ENCODE measurements around the gene NPM1.
"Not testable (repeated sequence)": the region's sequence is repeated elsewhere in the genome, so short reads cannot be mapped to it uniquely, and the experiment has no call there.

NPM1 gene, protein sequence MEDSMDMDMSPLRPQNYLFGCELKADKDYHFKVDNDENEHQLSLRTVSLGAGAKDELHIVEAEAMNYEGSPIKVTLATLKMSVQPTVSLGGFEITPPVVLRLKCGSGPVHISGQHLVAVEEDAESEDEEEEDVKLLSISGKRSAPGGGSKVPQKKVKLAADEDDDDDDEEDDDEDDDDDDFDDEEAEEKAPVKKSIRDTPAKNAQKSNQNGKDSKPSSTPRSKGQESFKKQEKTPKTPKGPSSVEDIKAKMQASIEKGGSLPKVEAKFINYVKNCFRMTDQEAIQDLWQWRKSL

DNA sequence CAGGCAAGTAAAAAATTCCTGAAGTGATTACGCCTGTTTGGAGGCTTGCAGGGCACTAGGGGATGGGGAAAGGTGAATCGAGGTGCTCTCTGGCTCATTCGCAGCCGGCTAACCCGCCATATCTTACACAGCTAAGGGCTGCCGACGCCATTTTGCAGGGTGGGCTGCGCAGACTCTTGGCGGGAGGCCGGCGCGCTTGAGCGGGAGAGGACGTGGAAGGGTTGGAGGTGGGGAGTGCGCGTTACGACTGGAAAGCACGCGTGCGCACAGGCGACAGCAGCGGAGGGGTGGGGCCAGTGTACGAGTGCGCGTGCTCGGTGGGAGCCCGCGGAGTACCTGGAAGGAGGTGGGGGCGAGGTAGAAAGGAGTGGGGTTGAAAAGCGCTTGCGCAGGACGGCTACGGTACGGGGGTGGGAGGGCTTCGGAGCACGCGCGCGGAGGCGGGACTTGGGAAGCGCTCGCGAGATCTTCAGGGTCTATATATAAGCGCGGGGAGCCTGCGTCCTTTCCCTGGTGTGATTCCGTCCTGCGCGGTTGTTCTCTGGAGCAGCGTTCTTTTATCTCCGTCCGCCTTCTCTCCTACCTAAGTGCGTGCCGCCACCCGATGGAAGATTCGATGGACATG lies at the start of gene NPM1:
TSS of gene NPM1 (plus strand) at position 505 of the 625 bp plus-strand sequence. CDS start at position 605, 100 bp downstream.
- FAIRE-seq = no peak

DNA sequence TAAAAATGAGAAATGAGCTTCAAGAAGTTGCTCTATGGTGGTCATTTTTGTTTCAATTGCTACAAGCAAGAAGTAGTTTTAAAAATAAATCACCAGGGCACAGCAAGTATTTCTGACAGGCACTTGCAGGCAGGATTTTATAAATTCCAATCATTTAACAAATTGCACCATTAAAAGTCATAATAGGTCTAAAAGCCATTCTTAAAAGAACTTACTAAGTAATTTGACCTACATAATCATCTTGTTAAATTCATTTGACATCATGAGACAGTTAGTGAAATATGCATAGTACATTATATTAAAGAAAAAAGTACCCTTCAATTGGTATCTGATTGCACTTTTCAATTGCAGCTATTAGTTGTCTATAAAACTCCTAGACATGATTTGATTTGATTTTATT lies 47.6 kb upstream of the NPM1 start:
- FAIRE-seq = no peak

DNA sequence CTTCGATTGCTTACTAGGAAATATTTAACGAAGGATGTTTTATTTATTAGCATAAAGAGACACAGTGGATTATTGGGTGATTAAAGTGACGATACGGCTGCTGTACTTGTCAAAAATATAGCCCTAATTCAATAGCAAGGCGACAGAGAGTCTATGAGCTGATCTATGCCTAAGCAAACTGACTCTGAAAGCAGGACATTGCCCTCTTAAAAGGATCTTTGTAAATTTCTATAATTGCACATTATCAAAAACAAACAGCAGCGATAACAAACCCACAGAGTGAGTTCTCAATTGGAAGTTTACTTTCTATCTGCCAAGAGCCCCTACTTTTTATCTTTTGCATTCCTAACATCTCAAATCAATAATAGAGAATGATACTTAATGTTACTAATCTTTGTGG lies 47.2 kb upstream of the NPM1 start:
- FAIRE-seq = no peak

DNA sequence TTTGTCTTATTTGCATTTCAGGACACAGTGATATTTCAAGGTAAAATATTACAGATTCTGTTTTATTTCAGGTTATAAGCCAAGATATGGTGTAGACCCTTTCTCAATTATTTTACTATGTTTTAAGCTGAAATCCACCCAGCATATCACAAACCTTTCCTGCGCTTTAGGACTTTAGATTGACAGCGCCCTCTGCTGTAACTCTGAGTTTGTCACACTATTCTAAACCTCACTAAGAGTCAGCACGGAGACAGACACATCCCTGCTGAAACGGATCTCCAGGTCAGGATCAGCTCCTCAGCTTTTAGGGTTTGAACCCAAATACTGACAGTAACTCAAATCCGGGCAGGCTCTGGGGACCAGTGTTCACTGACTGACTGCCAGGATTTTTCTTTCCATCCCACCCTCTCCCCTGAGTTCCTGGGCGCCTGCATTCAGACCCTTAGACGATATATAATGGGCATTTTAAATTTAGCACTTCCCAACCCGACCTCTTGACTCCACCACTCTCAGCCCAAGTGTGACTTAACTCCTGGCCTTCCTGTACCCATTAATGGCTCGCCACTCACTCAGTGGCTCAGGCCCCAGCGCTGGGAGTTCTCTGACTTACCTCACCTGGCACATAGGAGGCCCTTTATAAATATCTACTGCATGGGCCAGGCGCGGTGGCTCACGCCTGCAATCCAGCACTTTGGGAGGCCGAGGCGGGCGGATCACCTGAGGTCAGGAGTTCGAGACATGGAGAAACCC lies 45.1 kb upstream of the NPM1 start:
- FAIRE-seq = no peak

DNA sequence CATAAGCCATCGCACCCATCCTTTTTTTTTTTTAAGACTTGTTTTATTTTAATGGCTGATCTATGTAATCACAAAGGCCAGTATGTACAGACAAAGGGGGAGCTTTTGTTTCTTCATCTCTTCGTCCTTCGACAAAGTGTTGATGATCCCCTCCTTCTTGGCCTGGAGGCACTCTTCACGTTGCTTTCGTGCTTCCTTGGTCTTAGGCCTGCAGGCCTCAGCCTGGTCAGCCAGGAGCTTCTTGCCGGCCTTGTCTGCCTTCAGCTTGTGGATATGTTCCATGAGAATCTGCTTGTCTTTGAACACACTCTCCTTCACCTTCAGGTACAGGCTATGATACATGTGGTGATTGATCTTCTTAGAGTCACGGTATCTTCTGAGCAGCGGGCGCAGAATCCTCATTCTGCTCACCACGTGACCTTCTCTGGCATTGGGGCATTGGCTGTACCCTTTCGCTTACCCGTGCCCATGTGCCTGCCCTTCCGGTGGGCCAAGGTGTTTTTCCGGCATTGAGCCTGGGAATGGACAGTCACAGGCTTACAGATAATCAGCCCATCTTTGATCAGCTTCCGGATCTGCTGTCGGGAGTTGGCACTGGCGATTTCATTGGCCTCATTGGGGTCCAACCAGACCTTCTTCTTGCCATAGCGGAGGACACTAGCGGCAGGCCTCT lies 42.6 kb upstream of the NPM1 start:
- FAIRE-seq = no peak

DNA sequence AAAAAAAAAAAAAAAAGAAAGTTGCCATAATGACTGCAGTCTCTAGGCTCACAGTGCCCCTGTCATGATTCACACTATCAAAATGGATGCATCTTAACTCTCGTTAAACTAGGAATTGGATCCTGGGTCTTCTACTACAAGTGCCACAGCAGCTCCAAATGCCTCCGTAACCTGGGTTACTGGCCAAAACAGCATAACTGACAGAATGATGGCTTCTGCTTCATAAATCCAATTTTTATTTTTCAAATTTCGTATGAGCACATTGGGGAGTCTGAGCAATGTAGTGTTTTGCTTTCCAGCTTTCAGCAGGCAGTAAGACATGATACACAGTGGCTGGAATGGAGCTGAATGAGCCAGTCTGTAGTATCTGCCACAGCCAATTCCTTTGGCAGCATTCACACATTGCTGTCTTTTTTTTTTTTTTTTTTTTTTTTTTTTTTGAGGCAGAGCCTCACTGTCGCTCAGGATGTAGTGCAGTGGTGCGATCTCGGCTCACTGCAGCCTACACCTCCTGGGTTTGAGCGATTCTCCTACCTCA lies 36.0 kb upstream of the NPM1 start:
- FAIRE-seq = no peak

DNA sequence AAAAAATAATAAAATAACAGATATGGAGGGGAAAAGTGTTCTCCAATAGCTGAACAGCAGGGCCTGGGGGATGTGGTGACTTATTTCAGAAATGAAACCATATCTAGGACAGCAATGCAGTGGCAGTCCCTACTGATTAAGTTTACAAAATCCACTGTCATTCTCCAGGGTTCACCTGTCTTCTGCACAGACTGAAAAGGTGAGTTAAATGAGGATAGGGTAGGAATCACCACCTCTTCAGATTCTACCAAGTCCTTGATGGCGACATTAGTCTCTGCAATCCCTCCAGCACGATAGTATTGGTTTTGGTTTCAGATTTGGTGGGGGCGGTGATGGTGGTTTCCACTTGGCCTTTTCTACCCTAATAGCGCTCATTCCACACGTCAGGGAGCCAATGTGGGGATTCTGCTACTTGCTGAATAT lies 32.3 kb upstream of the NPM1 start:
- no peak for FAIRE-seq

DNA sequence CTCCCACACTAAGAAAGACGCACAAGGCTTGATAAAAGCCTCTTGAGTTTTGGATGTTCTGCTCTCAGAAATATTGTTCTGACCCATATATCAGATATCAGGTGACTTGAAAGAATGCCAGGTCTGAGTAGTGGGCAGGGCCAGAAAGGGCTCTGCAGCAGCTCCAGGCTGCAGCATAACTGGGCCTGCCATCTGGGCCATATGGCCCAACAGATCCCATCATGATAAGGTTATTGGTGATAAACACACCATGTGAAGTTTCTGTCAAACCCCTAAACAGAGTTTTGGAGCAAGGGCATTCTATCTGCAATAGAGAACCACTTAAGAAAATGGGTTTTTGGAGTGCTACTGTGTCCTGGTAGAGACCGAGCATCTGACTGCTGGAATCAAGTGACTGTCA lies 29.8 kb upstream of the NPM1 start:
- FAIRE-seq = no peak

DNA sequence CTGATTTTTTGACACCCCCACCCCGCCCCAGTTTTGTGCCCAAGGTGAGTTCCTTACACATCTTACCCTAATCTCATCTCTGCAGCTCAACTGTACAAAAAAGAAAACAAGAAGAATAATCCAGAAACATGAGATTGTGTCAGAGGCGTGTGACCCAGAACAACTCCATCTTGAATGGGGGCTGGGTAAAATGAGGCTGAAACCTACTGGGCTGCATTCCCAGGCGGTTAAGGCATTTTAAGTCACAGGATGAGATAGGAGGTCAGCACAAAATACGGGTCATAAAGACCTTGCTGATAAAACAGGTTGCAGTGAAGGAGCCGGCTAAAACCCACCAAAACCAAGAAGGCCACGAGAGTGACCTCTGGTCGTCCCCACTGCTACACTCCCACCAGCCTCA lies 26.5 kb upstream of the NPM1 start:
- FAIRE-seq = not testable (repeated sequence)

DNA sequence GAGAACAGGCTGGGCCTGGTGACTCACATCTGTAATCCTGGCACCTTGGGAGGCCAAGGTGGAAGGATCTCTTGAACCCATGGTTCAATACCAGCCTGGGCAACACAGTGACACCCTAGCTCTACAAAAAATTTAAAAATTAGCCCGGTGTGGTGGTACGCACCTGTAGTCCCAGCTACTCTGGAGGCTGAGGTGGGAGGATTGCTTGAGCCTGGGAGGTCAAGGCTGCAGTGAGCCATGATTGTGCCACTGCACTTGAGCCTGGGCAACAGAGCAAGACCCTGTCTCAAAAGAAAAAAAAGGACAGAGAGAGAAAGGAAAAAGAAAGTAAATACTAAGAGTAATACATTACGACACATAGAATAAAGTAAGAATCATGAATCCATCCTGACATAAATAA lies 24.4 kb upstream of the NPM1 start:
- not testable (repeated sequence) for FAIRE-seq

DNA sequence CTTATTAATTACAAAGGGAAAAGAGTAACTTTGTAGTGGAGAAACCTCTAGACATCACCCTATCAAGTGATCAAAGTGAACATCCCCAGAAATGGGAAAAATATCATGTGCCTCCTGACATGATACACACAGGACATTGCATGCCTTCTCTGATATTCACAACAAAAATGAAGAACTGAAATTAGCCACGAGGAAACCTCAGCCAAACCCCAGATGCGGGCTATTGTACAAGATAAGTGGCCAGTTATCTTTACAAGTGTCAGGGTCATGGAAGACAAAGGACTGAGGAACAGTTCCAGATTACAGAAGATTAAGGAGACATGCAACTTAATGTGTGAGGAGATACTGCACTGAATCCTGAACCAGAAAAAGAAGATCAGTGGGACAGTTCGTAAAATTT lies 23.8 kb upstream of the NPM1 start:
- no peak for FAIRE-seq

DNA sequence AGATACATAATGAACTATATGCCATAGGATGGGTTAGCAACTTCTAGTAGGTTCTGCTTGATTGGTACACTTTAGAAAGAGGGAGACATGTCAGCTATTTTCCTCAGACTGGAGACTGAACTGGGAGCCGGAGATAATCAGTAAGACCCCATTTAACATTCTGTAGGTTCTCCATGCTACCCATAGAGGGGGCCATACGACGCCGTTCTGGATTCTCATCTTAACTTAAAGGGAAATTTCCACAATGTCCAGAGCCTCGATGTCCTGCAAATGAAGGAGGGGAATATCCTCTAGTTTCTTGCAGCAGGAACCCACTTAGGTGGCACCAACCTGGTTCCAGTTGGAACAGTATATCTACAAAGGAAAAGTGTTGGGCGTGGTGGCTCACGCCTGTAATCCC lies 22.3 kb upstream of the NPM1 start:
- FAIRE-seq = no peak

DNA sequence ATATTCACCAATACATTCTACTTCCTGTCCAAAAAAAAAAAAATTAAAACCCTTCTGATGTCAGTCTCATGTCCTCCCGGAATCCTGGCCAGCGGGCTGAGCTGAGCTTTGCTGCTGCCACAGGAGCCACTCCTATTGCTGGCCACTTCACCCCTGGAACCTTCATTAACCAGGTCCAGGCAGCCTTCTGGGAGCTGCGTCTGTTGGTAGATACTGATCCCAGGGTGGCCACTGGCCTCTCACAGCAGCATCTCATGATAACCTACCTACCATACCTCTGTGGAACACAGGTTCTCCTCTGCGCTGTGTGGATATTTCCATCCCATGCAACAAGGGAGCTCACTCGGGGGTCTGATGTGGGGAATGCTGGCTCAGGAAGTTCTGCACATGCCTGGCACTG lies 21.0 kb upstream of the NPM1 start:
- no peak for FAIRE-seq

DNA sequence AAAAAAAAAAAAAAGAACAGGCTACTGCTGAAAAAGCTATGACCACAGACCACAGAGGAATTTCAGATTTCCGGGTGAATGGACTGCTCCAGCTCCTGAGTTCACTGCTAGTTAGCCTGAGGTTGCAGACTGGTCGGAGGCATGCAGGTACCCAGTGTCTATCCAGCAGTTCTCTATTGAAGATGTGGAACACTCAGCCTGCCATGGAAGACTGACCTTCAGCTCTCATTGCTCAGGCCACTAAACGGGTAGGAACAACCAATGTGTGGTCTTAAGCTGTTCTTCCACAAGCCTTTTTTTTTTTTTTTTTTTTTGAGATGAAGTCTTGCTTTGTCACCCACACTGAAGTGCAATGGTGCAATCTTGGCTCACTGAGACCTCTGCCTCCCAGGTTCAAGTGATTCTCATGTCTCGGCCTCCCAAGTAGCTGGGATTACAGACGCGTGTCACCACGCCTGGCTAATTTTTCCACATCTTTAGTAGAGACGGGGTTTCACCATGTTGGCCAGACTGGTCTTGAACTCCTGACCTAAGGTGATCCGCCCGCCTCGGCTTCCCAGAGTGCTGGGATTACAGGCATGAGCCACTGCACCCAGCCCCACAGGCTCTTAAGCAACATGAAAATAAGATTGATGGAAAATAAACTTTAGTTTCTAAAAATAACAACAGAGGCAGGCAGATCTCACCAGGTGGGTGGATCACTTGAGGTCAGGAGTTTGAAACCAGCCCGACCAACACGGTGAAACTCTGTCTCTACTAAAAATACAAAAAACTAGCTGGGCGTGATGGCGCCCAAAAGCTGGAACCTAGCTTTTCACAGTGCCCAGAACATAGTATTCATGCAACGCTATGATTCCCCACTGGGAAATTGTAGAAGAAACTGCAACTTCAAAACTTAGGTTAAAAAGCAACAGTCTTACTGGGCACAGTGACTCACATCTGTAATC lies 20.0 kb upstream of the NPM1 start:
- FAIRE-seq = no peak

DNA sequence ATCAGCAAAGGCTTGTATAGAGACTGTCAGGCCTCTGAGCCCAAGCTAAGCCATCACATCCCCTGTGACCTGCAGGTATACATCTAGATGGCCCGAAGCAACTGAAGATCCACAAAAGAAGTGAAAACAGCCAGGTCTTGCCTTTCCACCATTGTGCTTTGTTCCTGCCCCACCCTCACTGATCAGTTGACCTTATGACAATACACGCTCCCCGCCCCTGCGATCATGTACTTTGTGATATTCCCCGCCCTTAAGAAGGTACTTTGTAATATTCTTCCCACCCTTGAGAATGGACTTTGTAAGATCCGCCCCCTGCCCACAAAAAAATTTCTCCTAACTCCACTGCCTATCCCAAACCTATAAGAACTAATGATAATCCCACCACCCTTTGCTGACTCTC lies 18.6 kb upstream of the NPM1 start:
- no peak for FAIRE-seq

DNA sequence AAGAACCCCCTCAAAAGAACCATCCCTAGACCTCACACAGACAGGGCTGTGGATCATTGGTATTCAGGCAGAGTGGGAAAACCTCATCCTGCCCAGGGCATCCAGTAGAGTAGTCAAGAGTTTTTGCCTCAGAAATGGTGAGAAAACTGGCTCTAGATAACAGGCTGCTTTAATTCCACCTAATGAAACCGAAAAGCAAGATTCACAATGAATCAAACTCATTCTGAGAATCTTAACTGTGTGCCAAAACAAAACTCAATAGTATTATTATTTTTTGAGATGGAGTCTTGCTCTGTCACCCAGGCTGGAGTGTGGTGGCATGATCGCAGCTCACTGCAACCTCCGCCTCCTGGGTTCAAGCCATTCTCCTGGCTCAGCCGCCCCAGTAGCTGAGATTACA lies 17.8 kb upstream of the NPM1 start:
- FAIRE-seq = no peak

DNA sequence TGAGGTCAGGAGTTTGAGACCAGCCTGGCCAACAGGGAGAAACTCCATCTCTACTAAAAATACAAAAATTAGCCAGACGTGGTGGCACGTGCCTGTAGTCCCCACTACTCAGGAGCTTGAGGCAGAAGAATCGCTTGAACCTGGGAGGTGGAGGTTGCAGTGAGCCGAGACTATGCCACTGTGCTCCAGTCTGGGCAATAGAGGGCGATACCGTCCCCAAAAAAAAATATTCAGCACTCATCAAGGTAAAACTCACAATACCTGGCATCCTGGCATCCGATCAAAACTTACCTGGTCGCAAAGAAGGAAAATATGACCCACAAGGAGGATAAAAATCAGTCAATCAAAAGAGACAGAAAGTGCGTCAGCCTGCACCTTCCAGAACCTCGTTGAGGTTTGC lies 16.8 kb upstream of the NPM1 start:
- not testable (repeated sequence) for FAIRE-seq

DNA sequence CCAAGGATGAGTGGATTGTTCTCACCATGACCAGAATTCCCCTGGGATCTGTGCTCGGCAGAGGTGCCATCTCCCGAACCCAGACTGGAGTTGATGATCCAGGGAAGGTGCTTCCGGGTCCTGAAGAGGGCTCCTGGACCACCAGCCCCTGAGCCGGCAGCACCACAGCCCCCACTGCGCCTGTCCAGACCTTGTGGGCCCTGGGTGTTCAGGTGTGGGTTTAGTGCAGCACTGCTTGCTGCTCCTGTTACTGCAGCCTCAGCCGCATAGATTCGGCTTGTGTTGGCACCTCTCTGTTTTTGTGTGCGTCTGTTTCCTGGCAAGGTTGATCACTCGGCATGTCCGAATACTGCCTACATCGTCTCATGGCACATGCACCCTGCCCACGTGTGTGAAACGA lies 16.3 kb upstream of the NPM1 start:
- FAIRE-seq = no peak

DNA sequence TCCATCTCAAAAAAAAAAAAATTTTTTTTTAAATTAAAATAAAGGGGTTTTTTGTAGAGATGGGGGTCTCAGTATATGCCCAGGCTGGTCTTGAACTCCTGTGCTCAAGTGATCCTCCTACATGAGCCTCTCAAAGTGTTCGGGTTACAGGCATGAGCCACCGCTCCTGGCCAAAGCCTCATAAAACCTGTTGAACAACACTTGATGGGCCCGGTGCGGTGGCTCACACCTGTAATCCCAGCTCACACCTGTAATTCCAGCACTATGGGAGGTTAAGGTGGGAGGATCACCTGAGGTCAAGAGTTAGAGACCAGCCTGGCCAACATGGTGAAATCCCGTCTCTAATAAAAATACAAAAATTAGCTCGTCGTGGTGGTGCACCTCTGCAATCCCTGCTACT lies 7.7 kb upstream of the NPM1 start:
- FAIRE-seq = no peak

DNA sequence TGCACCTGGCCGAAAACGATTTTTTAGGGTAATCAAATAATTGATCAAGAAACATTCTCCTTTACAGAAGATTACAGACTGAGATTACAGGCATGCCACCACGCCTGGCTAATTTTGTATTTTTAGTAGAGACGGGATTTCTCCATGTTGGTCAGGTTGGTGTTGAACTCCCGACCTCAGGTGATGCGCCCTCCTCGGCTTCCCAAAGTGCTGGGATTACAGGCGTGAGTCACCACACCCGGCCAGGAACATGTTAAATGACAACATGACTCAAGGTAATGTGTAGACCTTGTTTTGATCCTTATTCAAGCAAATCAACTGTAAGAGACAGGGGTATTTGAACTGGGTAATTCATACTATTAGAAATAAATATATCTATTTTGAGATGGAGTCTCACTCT lies 3.2 kb upstream of the NPM1 start:
- not testable (repeated sequence) for FAIRE-seq

DNA sequence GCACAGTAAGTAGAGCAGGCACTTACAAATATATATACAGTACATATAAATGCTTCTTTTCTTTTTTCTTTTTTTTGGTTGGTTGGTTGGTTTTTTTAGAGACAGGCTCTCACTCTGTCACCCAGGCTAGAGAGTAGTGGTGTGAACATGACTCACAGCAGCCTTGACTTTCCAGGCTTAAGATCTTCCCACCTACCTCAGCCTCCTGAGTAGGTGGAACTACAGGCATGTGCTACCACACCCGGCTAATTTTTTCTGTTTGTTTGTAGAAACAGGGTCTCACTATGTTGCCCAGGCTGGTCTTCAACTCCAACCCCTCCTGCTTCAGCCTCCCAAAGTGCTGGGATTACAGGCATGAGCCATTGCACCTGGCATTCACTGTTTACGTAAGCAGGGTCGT lies 2.6 kb upstream of the NPM1 start:
- not testable (repeated sequence) for FAIRE-seq
